ENCODE measurements around the gene UBE2F.
"Not testable (repeated sequence)": the region's sequence is repeated elsewhere in the genome, so short reads cannot be mapped to it uniquely, and the experiment has no call there.

The UBE2F gene

GRCh38 chr2:238023608-238024007, 56.8 kb downstream of the UBE2F start:
- DNase-seq, result no peak

GRCh38 chr2:238024986-238025385, 58.2 kb downstream of the UBE2F start:
- DNase-seq, result no peak

GRCh38 chr2:238025741-238026360, 59.0 kb downstream of the UBE2F start:
- no peak for DNase-seq

GRCh38 chr2:238027058-238027457, 60.2 kb downstream of the UBE2F start:
- DNase-seq, result no peak

- DNase-seq, result no peak
Measured at GRCh38 chr2:238027591-238028415, 61.0 kb downstream of the UBE2F start.

- DNase-seq, result no peak
Measured at GRCh38 chr2:238029853-238030252, 63.0 kb downstream of the UBE2F start.

- DNase-seq, result no peak
Measured at GRCh38 chr2:238030422-238031155, 63.8 kb downstream of the UBE2F start.

- DNase-seq, result no peak
Measured at GRCh38 chr2:238031751-238032150, 64.9 kb downstream of the UBE2F start.

- no peak for DNase-seq
Measured at GRCh38 chr2:238032755-238033337, 66.0 kb downstream of the UBE2F start.

- not testable (repeated sequence) for DNase-seq
Measured at GRCh38 chr2:238033991-238034390, 67.2 kb downstream of the UBE2F start.

- DNase-seq, result no peak
Measured at GRCh38 chr2:238038203-238038602, 71.4 kb downstream of the UBE2F start.

- no peak for DNase-seq
Measured at GRCh38 chr2:238039151-238039550, 72.3 kb downstream of the UBE2F start.

GRCh38 chr2:238039985-238040384, 73.2 kb downstream of the UBE2F start:
- DNase-seq, result no peak

GRCh38 chr2:238040918-238041317, 74.1 kb downstream of the UBE2F start:
- no peak for DNase-seq

- DNase-seq, result no peak
Measured at GRCh38 chr2:238042090-238042489, 75.3 kb downstream of the UBE2F start.

GRCh38 chr2:238042849-238043584, 76.2 kb downstream of the UBE2F start:
- DNase-seq, result peak; percentile 20

- no peak for DNase-seq
Measured at GRCh38 chr2:238043851-238044250, 77.0 kb downstream of the UBE2F start.

- DNase-seq, result no peak
Measured at GRCh38 chr2:238045575-238045974, 78.8 kb downstream of the UBE2F start.

GRCh38 chr2:238046725-238047270, 80.0 kb downstream of the UBE2F start:
- no peak for DNase-seq

- no peak for DNase-seq
Measured at GRCh38 chr2:238053191-238053776, 86.5 kb downstream of the UBE2F start.

GRCh38 chr2:238055841-238056240, 89.0 kb downstream of the UBE2F start:
- DNase-seq, result no peak
